Neural cell (in vitro differentiated cells): Measurements from ENCODE around the gene PFKFB3. TPM values are rescaled to one million over a fixed set of nuclear protein-coding genes. Genes with fewer than 3 reads are reported as not detected.
"Not testable (repeated sequence)": the region's sequence is repeated elsewhere in the genome, so short reads cannot be mapped to it uniquely, and the experiment has no call there.

Experiments
- H2AFZ ChIP-seq: fragments of 200-600, 300-800 bp; sonication (generic), shearing (Covaris generic); 2 replicates; pipeline ENCODE4 v1.6.0; 2014; ENCODE audit warnings: low read depth, mild to moderate bottlenecking, antibody characterized with exemption, low read length, moderate library complexity
- H3F3A ChIP-seq: fragments of 200-600 bp; shearing (Covaris generic); 2 replicates; pipeline ENCODE4 v1.6.1; 2016; ENCODE audit warnings: mild to moderate bottlenecking, moderate library complexity, mixed read lengths, antibody characterized with exemption, low read length; ENCODE audit not compliant: insufficient read depth, poor library complexity, severe bottlenecking
- H3K27ac ChIP-seq: fragments of 200-600, 300-800 bp; sonication (generic), shearing (Covaris generic); 2 replicates; pipeline ENCODE4 v1.5.1; 2014; ENCODE audit warnings: mild to moderate bottlenecking, low read length, moderate library complexity
- H3K27me3 ChIP-seq: fragments of 300-800, 200-600 bp; sonication (generic), shearing (Covaris generic); 2 replicates; pipeline ENCODE4 v1.6.0; 2014; ENCODE audit warnings: mild to moderate bottlenecking, low read depth, low read length, moderate library complexity; ENCODE audit not compliant: insufficient read depth
- H3K36me3 ChIP-seq: fragments of 300-800, 200-600 bp; sonication (generic), shearing (Covaris generic); 2 replicates; pipeline ENCODE4 v1.5.1; 2014; ENCODE audit warnings: mild to moderate bottlenecking, antibody characterized with exemption, low read length, moderate library complexity; ENCODE audit not compliant: insufficient read depth
- H3K4me2 ChIP-seq: fragments of 300-800, 200-600 bp; sonication (generic), shearing (Covaris generic); 2 replicates; pipeline ENCODE4 v1.6.0; 2014; ENCODE audit warnings: mild to moderate bottlenecking, low read length
- H3K4me3 ChIP-seq: fragments of 300-800, 200-600 bp; sonication (generic), shearing (Covaris generic); 2 replicates; pipeline ENCODE4 v1.5.1; 2014; ENCODE audit warnings: mild to moderate bottlenecking, low read length, moderate library complexity
- H3K79me2 ChIP-seq: fragments of 200-600 bp; shearing (Covaris generic); replicated peaks from 2 replicates; pipeline ENCODE4 v1.6.0; 2014; ENCODE audit warnings: mild to moderate bottlenecking, low read length, moderate library complexity; ENCODE audit not compliant: insufficient read depth
- H3K9ac ChIP-seq: fragments of 300-800, 200-600 bp; sonication (generic), shearing (Covaris generic); 2 replicates; pipeline ENCODE4 v1.6.1; 2016; ENCODE audit warnings: mild to moderate bottlenecking, low read length, mixed read lengths
- H3K9me2 ChIP-seq: fragments of 200-600 bp; shearing (Covaris generic); 2 replicates; pipeline ENCODE4 v1.6.1; 2016; ENCODE audit warnings: mild to moderate bottlenecking, low read length, mixed read lengths; ENCODE audit not compliant: insufficient read depth
- H3K9me3 ChIP-seq: fragments of 200-600, 300-800 bp; sonication (generic), shearing (Covaris generic); 2 replicates; pipeline ENCODE4 v1.6.1; 2016; ENCODE audit warnings: mild to moderate bottlenecking, mixed run types, low read length, moderate library complexity, mixed read lengths
- H4K20me1 ChIP-seq: fragments of 200-600 bp; shearing (Covaris generic); 2 replicates; pipeline ENCODE4 v1.6.1; 2016; ENCODE audit warnings: mild to moderate bottlenecking, mixed run types; ENCODE audit not compliant: insufficient read depth
- CTCF ChIP-seq: fragments of 450-650 bp; IDR thresholded peaks from 2 replicates; pipeline ENCODE4 v1.5.1; 2014; ENCODE audit warnings: antibody characterized with exemption, mild to moderate bottlenecking, moderate library complexity; ENCODE audit not compliant: poor library complexity, severe bottlenecking
- EP300 ChIP-seq: fragments of 450-650 bp; conservative IDR thresholded peaks from 2 replicates; pipeline ENCODE4 v1.6.1; 2014; ENCODE audit warnings: antibody characterized with exemption, mild to moderate bottlenecking, moderate library complexity; ENCODE audit not compliant: poor library complexity, severe bottlenecking
- EZH2 ChIP-seq: fragments of 200-600, 300-800 bp; shearing (Covaris generic), sonication (generic); IDR thresholded peaks from 2 replicates; pipeline ENCODE4 v1.6.1; 2014; ENCODE audit warnings: antibody characterized with exemption, low read length, borderline replicate concordance, mild to moderate bottlenecking; ENCODE audit not compliant: insufficient read depth, poor library complexity, severe bottlenecking
- MXI1 ChIP-seq: fragments of 450-650 bp; conservative IDR thresholded peaks from 2 replicates; pipeline ENCODE4 v1.6.1; 2014; ENCODE audit warnings: antibody characterized with exemption, mild to moderate bottlenecking; ENCODE audit not compliant: poor library complexity, severe bottlenecking
- POLR2AphosphoS5 ChIP-seq: IDR thresholded peaks from 2 replicates; pipeline ENCODE4 v1.6.1; 2012
- RAD21 ChIP-seq: fragments of 450-650 bp; conservative IDR thresholded peaks from 2 replicates; pipeline ENCODE4 v1.6.1; 2014; ENCODE audit warnings: antibody characterized with exemption, mild to moderate bottlenecking, moderate library complexity
- SMC3 ChIP-seq: fragments of 450-650 bp; conservative IDR thresholded peaks from 2 replicates; pipeline ENCODE4 v1.6.1; 2014; ENCODE audit warnings: antibody characterized with exemption, mild to moderate bottlenecking, moderate library complexity; ENCODE audit not compliant: poor library complexity
- TAF1 ChIP-seq: IDR thresholded peaks from 2 replicates; pipeline ENCODE4 v1.6.1; 2012; ENCODE audit warnings: low read depth
- polyA plus RNA-seq: library from polyadenylated mRNA; depleted of rRNA; stranded (reverse); fragments of >200 nt; gene quantifications from 2 replicates; pipeline ENCODE4 v1.2.3, GENCODE V29; 2014
- TF ChIP-seq, protein P1 (sequence below): IDR thresholded peaks from 2 replicates; pipeline ENCODE4 v1.6.1; 2012; ENCODE audit warnings: borderline replicate concordance

The PFKFB3 gene
- polyA plus RNA-seq, 1 donor from 2014 or later, result 33.4 TPM

- Histone ChIP-seq H3K27me3 (no peaks in the 10 kb centered on the region), H4K20me1 (no peaks in the 10 kb centered on the region), H2AFZ (no peak overlapping the region), H3K9me2 (no peaks in the 10 kb centered on the region), H3K36me3 (no peaks in the 10 kb centered on the region), H3K9ac (no peak overlapping the region), H3K4me2 (no peak overlapping the region), H3K9me3 (no peaks in the 10 kb centered on the region), H3K27ac (no peak overlapping the region), H3K4me3 (no peak overlapping the region), H3K79me2 (no peaks in the 10 kb centered on the region), H3F3A (no peaks in the 10 kb centered on the region)
- TF ChIP-seq CTCF (no peak), EP300 (no peak), MXI1 (no peak), POLR2AphosphoS5 (no peak)
Observed at GRCh38 chr10:6292741-6293151, 90.0 kb downstream of the PFKFB3 start.

GRCh38 chr10:6296425-6296824 is 93.7 kb downstream of the PFKFB3 start:
- H4K20me1 ChIP-seq, H3K4me2 ChIP-seq, H3K9me2 ChIP-seq, H3K27ac ChIP-seq, H3K36me3 ChIP-seq, H3K9ac ChIP-seq, H3K79me2 ChIP-seq, H3K27me3 ChIP-seq, H3K4me3 ChIP-seq, H3K9me3 ChIP-seq, H2AFZ ChIP-seq, H3F3A ChIP-seq: not testable (repeated sequence)

- Histone ChIP-seq H2AFZ (no peak overlapping the region), H3K79me2 (no peaks in the 10 kb centered on the region), H3F3A (no peaks in the 10 kb centered on the region), H3K4me2 (no peak overlapping the region), H4K20me1 (no peaks in the 10 kb centered on the region), H3K9me2 (no peaks in the 10 kb centered on the region), H3K4me3 (no peak overlapping the region), H3K27ac (no peak overlapping the region), H3K36me3 (no peaks in the 10 kb centered on the region), H3K9me3 (no peaks in the 10 kb centered on the region), H3K9ac (no peak overlapping the region), H3K27me3 (no peaks in the 10 kb centered on the region)
- TF ChIP-seq MXI1 (no peak), EP300 (no peak), RAD21 (no peak), SMC3 (no peak), TAF1 (no peak), EZH2 (no peak), CTCF (no peak), POLR2AphosphoS5 (no peak)
- TF ChIP-seq, protein P1, sequence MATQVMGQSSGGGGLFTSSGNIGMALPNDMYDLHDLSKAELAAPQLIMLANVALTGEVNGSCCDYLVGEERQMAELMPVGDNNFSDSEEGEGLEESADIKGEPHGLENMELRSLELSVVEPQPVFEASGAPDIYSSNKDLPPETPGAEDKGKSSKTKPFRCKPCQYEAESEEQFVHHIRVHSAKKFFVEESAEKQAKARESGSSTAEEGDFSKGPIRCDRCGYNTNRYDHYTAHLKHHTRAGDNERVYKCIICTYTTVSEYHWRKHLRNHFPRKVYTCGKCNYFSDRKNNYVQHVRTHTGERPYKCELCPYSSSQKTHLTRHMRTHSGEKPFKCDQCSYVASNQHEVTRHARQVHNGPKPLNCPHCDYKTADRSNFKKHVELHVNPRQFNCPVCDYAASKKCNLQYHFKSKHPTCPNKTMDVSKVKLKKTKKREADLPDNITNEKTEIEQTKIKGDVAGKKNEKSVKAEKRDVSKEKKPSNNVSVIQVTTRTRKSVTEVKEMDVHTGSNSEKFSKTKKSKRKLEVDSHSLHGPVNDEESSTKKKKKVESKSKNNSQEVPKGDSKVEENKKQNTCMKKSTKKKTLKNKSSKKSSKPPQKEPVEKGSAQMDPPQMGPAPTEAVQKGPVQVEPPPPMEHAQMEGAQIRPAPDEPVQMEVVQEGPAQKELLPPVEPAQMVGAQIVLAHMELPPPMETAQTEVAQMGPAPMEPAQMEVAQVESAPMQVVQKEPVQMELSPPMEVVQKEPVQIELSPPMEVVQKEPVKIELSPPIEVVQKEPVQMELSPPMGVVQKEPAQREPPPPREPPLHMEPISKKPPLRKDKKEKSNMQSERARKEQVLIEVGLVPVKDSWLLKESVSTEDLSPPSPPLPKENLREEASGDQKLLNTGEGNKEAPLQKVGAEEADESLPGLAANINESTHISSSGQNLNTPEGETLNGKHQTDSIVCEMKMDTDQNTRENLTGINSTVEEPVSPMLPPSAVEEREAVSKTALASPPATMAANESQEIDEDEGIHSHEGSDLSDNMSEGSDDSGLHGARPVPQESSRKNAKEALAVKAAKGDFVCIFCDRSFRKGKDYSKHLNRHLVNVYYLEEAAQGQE, result no peak
Observed at GRCh38 chr10:6296828-6297251, 94.1 kb downstream of the PFKFB3 start.
